Fibroblast of gingiva (primary cell): ENCODE measurements around the gene ESYT3.
A peak's percentile ranks its signal among the peaks of the same experiment; 100 is the strongest.
"Not testable (repeated sequence)": the region's sequence is repeated elsewhere in the genome, so short reads cannot be mapped to it uniquely, and the experiment has no call there.

ENCODE experiments used
- DNase-seq: peaks from one replicate; pipeline ENCODE4 v3.0.0-alpha.2; 2011; ENCODE audit warnings: low read depth

ESYT3 gene

DNA sequence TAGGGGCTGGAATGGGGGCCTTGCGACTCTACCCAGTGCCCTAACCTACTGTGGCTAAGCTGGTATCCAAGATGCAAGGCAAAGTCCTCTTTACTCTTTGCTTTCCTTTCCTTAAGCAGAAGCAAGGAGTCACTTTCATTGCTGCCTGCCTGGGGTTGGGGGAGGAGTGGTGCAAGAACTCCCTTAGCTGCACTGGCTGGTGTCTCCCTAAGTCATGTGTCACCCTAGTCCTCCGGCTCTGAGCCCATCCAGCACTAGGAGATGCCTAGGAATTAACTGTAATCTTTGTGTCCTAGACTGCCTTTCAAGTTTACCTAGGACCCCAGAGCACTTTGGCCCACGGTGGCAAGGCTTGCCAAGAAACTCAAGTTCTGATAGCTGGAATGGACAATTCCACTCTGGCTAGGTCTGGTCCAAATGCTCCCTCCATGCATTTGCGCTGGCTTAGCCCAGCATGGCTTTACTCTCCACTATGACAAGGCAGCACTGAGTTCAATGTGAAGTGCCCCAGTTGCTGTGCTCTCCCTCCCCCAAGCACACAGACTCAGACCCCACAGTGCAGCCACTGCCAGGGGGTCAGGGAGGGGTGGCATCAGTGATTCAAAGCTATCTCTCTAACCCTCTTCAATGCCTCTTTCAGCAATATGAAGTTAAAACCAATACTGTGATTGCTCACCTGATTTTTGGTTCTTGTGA lies 58.7 kb downstream of the ESYT3 start:
- DNase-seq: no peak

- peak; percentile 94 for DNase-seq
These were observed 59.6 kb downstream of the ESYT3 start for GRCh38 chr3:138493804-138494606.

DNA sequence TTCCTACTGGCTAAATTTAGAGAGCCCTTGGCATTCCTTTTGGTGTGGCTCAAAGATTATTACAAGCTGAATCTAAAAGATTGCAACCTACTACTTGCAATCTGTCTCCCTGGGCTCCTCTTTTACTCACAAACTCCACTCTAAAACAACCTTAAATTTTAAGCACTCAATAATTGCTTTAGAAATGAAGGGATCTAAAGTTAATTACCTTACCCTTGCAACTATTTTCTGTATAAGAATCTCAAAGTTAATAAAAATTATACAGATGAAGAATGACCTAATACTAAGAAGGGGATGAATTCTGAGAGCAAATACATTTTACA lies 60.2 kb downstream of the ESYT3 start:
- DNase-seq: no peak

GRCh38 chr3:138495638-138496037 lies 61.2 kb downstream of the ESYT3 start:
- not testable (repeated sequence) for DNase-seq

- DNase-seq: no peak
These were observed 62.0 kb downstream of the ESYT3 start for GRCh38 chr3:138496436-138496835.

GRCh38 chr3:138497021-138497420 lies 62.6 kb downstream of the ESYT3 start:
- no peak for DNase-seq

GRCh38 chr3:138497851-138498250 lies 63.4 kb downstream of the ESYT3 start:
- DNase-seq: no peak

DNA sequence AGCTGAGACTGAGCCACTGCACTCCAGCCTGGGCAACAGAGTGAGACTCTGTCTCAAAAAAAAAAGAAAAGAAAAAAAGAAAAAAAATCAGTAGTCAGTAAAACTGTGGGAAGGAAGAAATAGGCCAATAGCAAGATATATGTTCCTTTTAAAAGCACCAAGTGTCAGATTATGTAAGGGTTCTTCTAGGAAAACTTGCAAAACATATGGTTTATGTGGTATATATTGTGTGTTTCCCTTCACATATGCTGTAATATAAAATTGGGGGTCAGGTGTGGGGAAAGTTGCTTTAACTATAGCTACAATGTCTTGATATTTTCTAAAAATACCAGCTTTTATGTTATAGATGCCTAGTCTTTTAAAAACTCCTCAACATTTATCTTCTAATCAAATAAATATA lies 64.6 kb downstream of the ESYT3 start:
- no peak for DNase-seq

DNA sequence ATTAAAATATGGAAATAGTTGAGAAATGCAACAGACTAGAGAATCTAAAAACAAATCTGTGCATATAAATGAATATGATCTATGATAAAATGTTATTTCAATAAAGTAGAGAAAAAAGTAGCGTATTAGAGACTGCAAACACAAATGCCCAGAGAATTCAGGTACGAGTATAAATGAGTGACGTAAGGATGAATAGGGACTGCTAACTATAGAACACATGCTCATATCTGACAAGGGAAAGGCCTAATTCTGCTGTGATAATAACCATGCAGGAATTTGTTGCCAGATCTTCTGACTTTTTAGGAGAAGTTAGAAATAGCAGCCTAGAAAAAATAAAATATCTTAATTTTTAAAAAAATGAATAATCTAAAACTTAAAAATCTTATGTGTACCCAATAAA lies 73.1 kb downstream of the ESYT3 start:
- no peak for DNase-seq

GRCh38 chr3:138509586-138509985 lies 75.2 kb downstream of the ESYT3 start:
- DNase-seq: no peak

GRCh38 chr3:138511945-138512344 lies 77.5 kb downstream of the ESYT3 start:
- no peak for DNase-seq

- DNase-seq: no peak
These were observed 78.9 kb downstream of the ESYT3 start for GRCh38 chr3:138513090-138513843.

DNA sequence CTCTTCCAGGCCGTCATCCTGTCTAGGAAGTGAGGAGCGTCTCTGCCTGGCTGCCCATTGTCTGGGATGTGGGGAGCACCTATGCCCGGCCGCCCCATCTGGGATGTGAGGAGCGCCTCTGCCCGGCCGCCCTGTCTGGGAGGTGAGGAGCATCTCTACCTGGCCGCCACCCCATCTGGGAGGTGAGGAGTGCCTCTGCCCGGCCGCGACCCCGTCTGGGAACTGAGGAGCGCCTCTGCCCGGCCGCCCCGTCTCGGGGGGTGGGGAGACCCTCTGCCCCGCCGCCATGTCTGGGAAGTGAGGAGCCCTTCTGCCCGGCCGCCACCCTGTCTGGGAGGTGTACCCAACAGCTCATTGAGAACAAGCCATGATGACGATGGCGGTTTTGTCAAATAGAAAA lies 87.0 kb downstream of the ESYT3 start:
- DNase-seq: not testable (repeated sequence)
